Caco-2 (cell line): Measurements from ENCODE around the gene PDLIM4. TPM values are rescaled to one million over a fixed set of nuclear protein-coding genes. Genes with fewer than 3 reads are reported as not detected.

Experiments used
- BruUV-seq: library from RNA; stranded (reverse); fragments of 400-500 nt; replicated peaks from 2 replicates; lab custom pipeline; 2021; lab: Mats Ljungman, UMichigan
- CTCF ChIA-PET: fragments of 300-600 bp; sonication (Branson Sonifier 250); formaldehyde crosslinking; loops from one replicate; lab custom pipeline; 2022; ENCODE audit warnings: antibody characterized with exemption; lab: Charles Lee
- POLR2A ChIA-PET: fragments of 300-600 bp; sonication (Branson Sonifier 250); formaldehyde crosslinking; loops from one replicate; lab custom pipeline; 2022; ENCODE audit warnings: antibody characterized with exemption; lab: Charles Lee
- DNase-seq, 2 experiments: peaks; one replicate each; pipeline versions ENCODE4 v3.0.0 to v3.0.0-alpha.2; 2020 to 2022
- H3K27me3 ChIP-seq: replicated peaks from 2 replicates; pipeline ENCODE4 v1.6.0; 2011; ENCODE audit warnings: low read length; ENCODE audit not compliant: control insufficient read depth, insufficient read depth
- H3K36me3 ChIP-seq: 2 replicates; pipeline ENCODE4 v1.5.1; 2011; ENCODE audit warnings: low read length; ENCODE audit not compliant: control insufficient read depth, insufficient read depth
- H3K4me1 ChIP-seq: fragments of 250-450 bp; sonication (Bioruptor Pico); 2 replicates; pipeline ENCODE4 v1.5.1; 2020; ENCODE audit warnings: mild to moderate bottlenecking
- H3K4me3 ChIP-seq: 2 replicates; pipeline ENCODE4 v1.5.1; 2011; ENCODE audit warnings: low read depth, mild to moderate bottlenecking, control low read depth, low read length
- H3K9me3 ChIP-seq: fragments of 250-450 bp; sonication (Bioruptor Pico); 2 replicates; pipeline ENCODE4 v1.5.1; 2020; ENCODE audit warnings: mild to moderate bottlenecking, moderate library complexity
- H3K27ac Mint-ChIP-seq: one replicate; pipeline ENCODE4 v1.8.0; 2022; ENCODE audit warnings: mixed read lengths; ENCODE audit not compliant: unreplicated experiment
- H3K27me3 Mint-ChIP-seq: one replicate; pipeline ENCODE4 v1.8.0; 2022; ENCODE audit warnings: mixed read lengths; ENCODE audit not compliant: insufficient read depth, unreplicated experiment
- H3K36me3 Mint-ChIP-seq: one replicate; pipeline ENCODE4 v1.8.0; 2022; ENCODE audit warnings: mild to moderate bottlenecking, mixed read lengths; ENCODE audit not compliant: insufficient read depth, unreplicated experiment
- H3K4me1 Mint-ChIP-seq: one replicate; pipeline ENCODE4 v1.8.0; 2022; ENCODE audit warnings: low read depth, mixed read lengths; ENCODE audit not compliant: unreplicated experiment
- H3K4me3 Mint-ChIP-seq: one replicate; pipeline ENCODE4 v1.8.0; 2022; ENCODE audit warnings: mild to moderate bottlenecking, moderate library complexity, mixed read lengths; ENCODE audit not compliant: unreplicated experiment
- H3K9me3 Mint-ChIP-seq: one replicate; pipeline ENCODE4 v1.8.0; 2022; ENCODE audit warnings: mixed read lengths; ENCODE audit not compliant: unreplicated experiment
- intact Hi-C: fragments of 100-400 bp; cut with micrococcal nuclease; formaldehyde crosslinking; loops from one replicate; pipeline ENCODE4 v1.10.0; 2022; ENCODE audit not compliant: unreplicated experiment
- total RNA-seq: library from RNA; stranded (reverse); gene quantifications from 2 replicates; pipeline ENCODE4 v1.2.3, GENCODE V29; 2022
- TF ChIP-seq, protein P1 (sequence below), 2 experiments: fragments of 200-600 bp in 1 of 2; IDR thresholded peaks; 1 replicate in 1 of 2; 2 replicates in 1 of 2; pipeline versions ENCODE4 v1.5.1 to v1.8.0; 2011 to 2022; ENCODE audit warnings: antibody characterized with exemption in 1 of 2, control low read depth in 1 of 2, inconsistent platforms in 1 of 2, low read depth in 1 of 2, low read length in 1 of 2, mild to moderate bottlenecking in 1 of 2, moderate library complexity in 1 of 2; ENCODE audit not compliant: insufficient read depth in 1 of 2, severe bottlenecking in 1 of 2, unreplicated experiment in 1 of 2

The PDLIM4 gene
- total RNA-seq, 1 experiment from 2014 or later = not detected

- H3K27me3 Mint-ChIP-seq = no peaks in the 10 kb centered on the region
- Histone ChIP-seq H3K4me1 (peaks cover 25% of the 10 kb centered on the region), H3K27me3 (no peaks in the 10 kb centered on the region), H3K36me3 (no peaks in the 10 kb centered on the region), H3K4me3 (no peak overlapping the region), H3K9me3 (no peaks in the 10 kb centered on the region)
- TF ChIP-seq, protein P1, sequence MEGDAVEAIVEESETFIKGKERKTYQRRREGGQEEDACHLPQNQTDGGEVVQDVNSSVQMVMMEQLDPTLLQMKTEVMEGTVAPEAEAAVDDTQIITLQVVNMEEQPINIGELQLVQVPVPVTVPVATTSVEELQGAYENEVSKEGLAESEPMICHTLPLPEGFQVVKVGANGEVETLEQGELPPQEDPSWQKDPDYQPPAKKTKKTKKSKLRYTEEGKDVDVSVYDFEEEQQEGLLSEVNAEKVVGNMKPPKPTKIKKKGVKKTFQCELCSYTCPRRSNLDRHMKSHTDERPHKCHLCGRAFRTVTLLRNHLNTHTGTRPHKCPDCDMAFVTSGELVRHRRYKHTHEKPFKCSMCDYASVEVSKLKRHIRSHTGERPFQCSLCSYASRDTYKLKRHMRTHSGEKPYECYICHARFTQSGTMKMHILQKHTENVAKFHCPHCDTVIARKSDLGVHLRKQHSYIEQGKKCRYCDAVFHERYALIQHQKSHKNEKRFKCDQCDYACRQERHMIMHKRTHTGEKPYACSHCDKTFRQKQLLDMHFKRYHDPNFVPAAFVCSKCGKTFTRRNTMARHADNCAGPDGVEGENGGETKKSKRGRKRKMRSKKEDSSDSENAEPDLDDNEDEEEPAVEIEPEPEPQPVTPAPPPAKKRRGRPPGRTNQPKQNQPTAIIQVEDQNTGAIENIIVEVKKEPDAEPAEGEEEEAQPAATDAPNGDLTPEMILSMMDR (IDR thresholded peaks at IDR 0.05; ENCODE audit: insufficient read depth in 1 of 2, low read depth in 1 of 2, low read length in 1 of 2, severe bottlenecking in 1 of 2, unreplicated experiment in 1 of 2) = no peak
- intact Hi-C loops = loop anchor here (1.0 kb wide), 1 partner anchor 14 kb away; the partner anchor contains the start of gene SLC22A4
- H3K27ac Mint-ChIP-seq = no peak overlapping the region
- peaks cover 10% of the 10 kb centered on the region for H3K9me3 Mint-ChIP-seq
- H3K36me3 Mint-ChIP-seq = no peaks in the 10 kb centered on the region
- H3K4me3 Mint-ChIP-seq = no peak overlapping the region
- H3K4me1 Mint-ChIP-seq = peaks cover 11% of the 10 kb centered on the region
- no TSS peak for BruUV-seq
- ChIA-PET CTCF (interaction anchor here (0.5 to 0.8 kb wide), 2 partner anchors 15 to 31 kb away, joined by 3 read pairs; no protein-coding TSS in a partner anchor), POLR2A (interaction anchor here (1.6 kb wide), 1 partner anchor 15 kb away, joined by 6 read pairs; no protein-coding TSS in a partner anchor)
- DNase-seq = no peak
Observed at GRCh38 chr5:132308701-132309100, 51.2 kb downstream of the PDLIM4 start.

DNA sequence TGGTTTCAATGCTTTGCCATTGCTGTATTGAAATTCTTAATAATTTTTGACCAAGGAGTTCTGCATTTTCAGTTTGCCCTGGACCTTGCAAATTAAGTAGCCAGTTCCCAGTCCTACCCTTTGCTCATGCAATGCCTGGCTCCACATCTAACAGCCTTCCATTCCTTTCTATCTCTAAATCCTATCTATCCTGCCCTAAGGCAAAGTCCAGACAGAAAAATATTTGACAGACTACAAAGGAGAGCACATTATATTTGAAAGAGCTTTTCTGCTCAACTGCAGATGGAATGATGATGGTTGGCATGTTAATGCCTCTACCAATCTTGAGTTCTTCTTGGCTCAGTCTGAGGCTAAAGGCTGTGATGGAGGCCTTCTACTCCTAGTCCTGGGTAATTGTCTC, 52.2 kb downstream of the PDLIM4 start:
- no peaks in the 10 kb centered on the region for H3K27me3 Mint-ChIP-seq
- TF ChIP-seq, protein P1 (IDR thresholded peaks at IDR 0.05; ENCODE audit: insufficient read depth in 1 of 2, low read depth in 1 of 2, low read length in 1 of 2, severe bottlenecking in 1 of 2, unreplicated experiment in 1 of 2) = no peak
- no TSS peak for BruUV-seq
- no peak overlapping the region for H3K27ac Mint-ChIP-seq
- Histone ChIP-seq H3K4me1 (peaks cover 25% of the 10 kb centered on the region), H3K36me3 (no peaks in the 10 kb centered on the region), H3K27me3 (no peaks in the 10 kb centered on the region), H3K4me3 (no peak overlapping the region), H3K9me3 (no peaks in the 10 kb centered on the region)
- ChIA-PET POLR2A (interaction anchor here (0.6 to 1.6 kb wide), 2 partner anchors 16 to 73 kb away, joined by 3 to 6 read pairs; no protein-coding TSS in a partner anchor), CTCF (interaction anchor here (1.0 kb wide), 1 partner anchor 16 kb away, joined by 3 read pairs; no protein-coding TSS in a partner anchor)
- intact Hi-C loops = loop anchor here (1.0 kb wide), 1 partner anchor 15 kb away; the partner anchor contains the start of gene SLC22A4
- peak in 1 of 2 experiments; percentile 27 for DNase-seq
- peaks cover 8% of the 10 kb centered on the region for H3K9me3 Mint-ChIP-seq
- H3K4me1 Mint-ChIP-seq = peaks cover 11% of the 10 kb centered on the region
- H3K36me3 Mint-ChIP-seq = no peaks in the 10 kb centered on the region
- H3K4me3 Mint-ChIP-seq = no peak overlapping the region

DNA sequence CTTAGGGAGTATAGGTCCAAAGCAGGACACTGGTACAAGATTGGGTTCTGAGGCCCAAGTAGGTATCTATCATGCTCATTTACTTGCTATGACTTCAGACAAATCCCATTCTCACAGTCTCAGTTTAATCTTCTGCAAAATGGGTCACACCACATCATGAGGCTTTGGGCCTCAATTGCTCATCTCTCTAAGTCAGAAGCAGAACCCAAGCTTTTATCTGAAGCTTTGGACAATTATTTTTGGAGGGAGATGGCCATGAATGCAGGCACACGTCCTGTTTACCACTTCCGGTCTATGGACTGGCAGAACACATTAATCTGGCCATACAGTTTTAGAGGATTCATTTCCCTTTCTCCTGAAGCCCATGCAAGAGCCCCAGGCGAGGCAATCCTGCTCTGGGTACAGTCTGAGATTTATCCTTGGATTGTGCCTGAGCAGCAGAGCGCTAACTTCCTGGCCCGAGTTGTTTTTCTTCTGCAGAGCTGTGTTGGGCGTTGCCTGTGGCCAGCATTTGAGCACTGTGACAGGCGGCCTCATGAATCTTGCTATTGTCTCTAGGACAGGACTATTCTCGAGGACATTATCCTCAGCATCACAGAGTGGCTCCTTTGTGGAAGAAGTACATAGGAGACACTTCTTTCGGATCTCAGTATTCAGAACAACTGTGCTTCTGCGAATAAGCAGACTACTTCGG, 52.8 kb downstream of the PDLIM4 start:
- Mint-ChIP-seq H3K4me1 (peaks cover 11% of the 10 kb centered on the region), H3K9me3 (peaks cover 2% of the 10 kb centered on the region), H3K27ac (no peak overlapping the region), H3K27me3 (no peaks in the 10 kb centered on the region), H3K4me3 (no peak overlapping the region), H3K36me3 (no peaks in the 10 kb centered on the region)
- POLR2A ChIA-PET = interaction anchor here (0.6 to 1.6 kb wide), 2 partner anchors 17 to 73 kb away, joined by 3 to 6 read pairs; no protein-coding TSS in a partner anchor
- CTCF ChIA-PET = interaction anchor here (1.0 kb wide), 1 partner anchor 17 kb away, joined by 3 read pairs; no protein-coding TSS in a partner anchor
- Histone ChIP-seq H3K27me3 (no peaks in the 10 kb centered on the region), H3K4me1 (peaks cover 25% of the 10 kb centered on the region), H3K4me3 (no peak overlapping the region), H3K9me3 (no peaks in the 10 kb centered on the region), H3K36me3 (no peaks in the 10 kb centered on the region)
- BruUV-seq = no TSS peak
- TF ChIP-seq, protein P1 (IDR thresholded peaks at IDR 0.05; ENCODE audit: insufficient read depth in 1 of 2, low read depth in 1 of 2, low read length in 1 of 2, severe bottlenecking in 1 of 2, unreplicated experiment in 1 of 2) = no peak
- no peak for DNase-seq
- intact Hi-C loops = no loop called here
